D341Med (cell line): ENCODE data around the gene MAP3K2.
"Not testable (repeated sequence)": the region's sequence is repeated elsewhere in the genome, so short reads cannot be mapped to it uniquely, and the experiment has no call there.

Source experiments
- DNase-seq: peaks from one replicate; pipeline ENCODE4 v3.0.0; 2012; ENCODE audit warnings: low spot score

MAP3K2 gene

GRCh38 chr2:127381762-127382161 is 6.0 kb downstream of the MAP3K2 start:
- no peak for DNase-seq

DNA sequence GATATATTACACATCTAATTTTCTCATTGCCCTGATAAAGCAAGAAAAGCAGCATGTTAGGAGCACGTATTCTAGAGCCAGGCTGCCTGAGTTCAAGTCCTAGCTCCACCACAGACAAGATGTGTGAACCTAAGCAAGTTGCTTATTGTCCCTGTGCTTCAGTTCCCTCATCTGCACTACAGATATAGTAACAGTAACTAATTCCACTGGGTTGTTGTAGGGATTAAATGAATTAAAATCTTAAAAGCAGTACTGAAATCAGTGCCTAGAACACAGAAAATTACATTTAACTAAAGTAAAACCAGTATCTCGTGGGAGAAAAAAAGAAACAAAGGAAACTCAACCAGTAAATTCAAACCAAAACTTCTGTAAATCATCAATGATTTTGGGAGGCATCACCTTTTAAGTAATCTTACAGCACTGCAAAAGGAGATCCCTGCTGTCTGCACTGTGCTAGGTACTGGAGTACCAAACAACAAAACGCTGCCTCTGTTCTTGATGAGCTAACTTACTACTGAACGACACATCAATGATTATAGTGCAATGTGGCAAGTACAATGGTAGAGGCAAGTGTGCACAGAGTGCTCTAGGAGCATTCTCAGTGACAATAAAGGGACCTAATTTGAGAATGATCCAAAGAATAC is 7.9 kb downstream of the MAP3K2 start:
- DNase-seq, result no peak

- no peak for DNase-seq
Observed at GRCh38 chr2:127378720-127379119, 9.1 kb downstream of the MAP3K2 start.

DNA sequence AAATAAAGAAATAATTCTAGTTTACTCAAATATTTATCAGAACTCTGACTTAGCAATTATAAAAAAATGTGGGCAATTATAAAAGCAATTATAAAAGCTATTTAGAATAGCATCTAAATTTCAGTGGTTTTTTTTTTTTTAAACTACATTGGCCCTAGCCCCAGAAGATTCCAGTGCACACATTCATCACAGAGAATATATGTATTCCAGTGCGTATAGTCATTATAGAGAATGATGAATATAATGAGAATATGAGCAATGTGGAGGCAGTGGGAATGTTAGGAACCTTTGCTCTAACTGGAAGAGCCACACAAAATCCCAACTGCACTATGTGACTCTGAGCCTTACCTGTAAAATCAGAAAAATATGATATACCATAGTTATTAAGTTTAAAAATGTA is 10.5 kb downstream of the MAP3K2 start:
- no peak for DNase-seq

- no peak for DNase-seq
Observed at GRCh38 chr2:127376257-127376656, 11.5 kb downstream of the MAP3K2 start.

GRCh38 chr2:127373362-127374083 is 14.3 kb downstream of the MAP3K2 start:
- no peak for DNase-seq

DNA sequence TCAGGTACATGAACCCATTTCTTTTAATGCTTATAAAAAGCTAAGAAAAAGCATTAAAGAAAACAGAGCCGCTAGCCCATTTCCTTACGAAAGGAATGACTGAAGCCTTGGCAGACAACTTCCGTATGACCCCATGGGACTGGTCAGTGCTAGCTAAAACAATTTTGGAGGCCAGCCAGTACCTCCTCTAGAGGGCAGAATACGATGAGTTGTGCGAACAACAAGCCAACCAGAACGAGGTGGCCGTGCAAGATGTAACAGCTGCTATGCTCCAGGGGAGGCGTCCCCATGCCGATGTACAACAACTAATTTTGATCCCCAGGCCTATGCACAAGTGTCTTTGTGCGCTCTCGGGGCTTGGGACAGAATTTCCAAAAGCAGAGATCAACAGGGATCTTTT is 16.7 kb downstream of the MAP3K2 start:
- DNase-seq, result no peak

GRCh38 chr2:127370010-127370409 is 17.8 kb downstream of the MAP3K2 start:
- no peak for DNase-seq

GRCh38 chr2:127365211-127365643 is 22.5 kb downstream of the MAP3K2 start:
- DNase-seq, result no peak

GRCh38 chr2:127362971-127363370 is 24.8 kb downstream of the MAP3K2 start:
- no peak for DNase-seq

- no peak for DNase-seq
Observed at GRCh38 chr2:127361929-127362885, 25.6 kb downstream of the MAP3K2 start.

- DNase-seq, result no peak
Observed at GRCh38 chr2:127360242-127360641, 27.5 kb downstream of the MAP3K2 start.

DNA sequence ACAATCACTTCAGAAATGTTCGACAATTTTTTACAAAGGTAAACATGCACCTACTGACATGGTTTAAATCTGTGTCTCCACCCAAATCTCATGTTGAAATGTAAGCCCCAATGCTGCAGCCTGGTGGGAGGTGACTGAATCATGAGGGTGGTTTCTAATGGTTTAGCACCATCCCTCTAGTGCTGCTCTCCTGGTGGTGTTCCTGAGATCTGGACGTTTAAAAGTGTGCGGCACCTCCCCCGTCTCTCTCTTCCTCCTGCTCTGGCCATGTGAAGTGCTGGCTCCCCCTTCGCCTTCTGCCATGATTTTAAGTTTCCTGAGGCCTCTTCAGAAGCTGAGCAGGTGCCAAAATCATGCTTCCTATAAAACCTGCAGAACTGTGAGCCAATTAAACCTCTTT is 28.3 kb downstream of the MAP3K2 start:
- no peak for DNase-seq

DNA sequence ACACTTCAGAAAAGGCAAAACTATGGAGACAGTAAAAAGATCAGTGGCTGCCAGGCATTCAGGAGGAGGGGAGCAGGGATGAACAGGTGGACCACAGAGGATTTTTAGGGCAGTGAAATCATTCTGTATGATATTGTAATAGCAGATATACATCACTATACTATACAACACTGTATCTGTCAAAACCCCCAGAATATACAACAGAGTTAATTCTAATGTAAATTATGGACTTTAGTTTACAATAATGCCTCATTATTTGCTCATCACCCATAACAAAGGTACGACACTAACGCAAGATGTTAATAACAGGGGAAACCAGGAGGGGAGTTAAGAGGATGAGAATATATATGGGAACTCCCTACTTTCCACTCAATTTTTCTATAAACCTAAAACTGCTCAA is 28.8 kb downstream of the MAP3K2 start:
- DNase-seq, result no peak

DNA sequence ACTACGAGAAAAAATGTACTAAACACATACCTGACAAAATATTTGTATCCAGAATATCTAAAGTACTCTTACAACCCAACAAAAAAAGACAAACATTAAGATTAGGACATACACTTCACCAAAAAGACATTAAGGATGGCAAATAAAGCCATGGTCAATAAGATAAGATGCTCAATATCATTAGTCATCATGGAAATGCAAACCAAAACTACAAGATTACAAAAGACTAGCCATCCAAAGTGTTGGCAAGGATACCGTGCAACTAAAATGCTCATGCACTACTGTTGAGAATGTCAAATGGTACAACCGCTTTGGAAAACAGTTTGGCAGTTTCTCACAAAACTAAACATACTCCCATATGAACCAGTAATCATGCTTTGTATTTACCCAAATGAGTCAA is 29.7 kb downstream of the MAP3K2 start:
- no peak for DNase-seq

DNA sequence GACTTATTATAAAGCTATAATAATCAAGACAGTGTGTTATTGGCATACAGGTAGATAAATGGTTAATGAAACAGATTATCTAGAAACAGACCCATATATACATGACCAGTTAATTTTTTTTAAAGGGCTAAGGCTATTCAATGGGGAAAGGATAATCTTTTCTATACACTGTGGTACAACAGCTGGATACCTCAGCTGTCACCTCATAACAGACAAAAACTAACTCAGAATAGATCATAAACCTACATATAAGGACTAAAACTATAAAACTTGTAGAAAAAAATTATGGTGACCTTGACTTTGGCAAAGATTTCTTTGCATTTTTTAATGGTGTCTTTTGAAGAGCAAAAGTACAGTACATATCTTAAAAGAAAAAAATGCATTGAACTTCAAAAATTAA is 30.2 kb downstream of the MAP3K2 start:
- no peak for DNase-seq

- DNase-seq, result no peak
Observed at GRCh38 chr2:127356531-127356930, 31.2 kb downstream of the MAP3K2 start.

DNA sequence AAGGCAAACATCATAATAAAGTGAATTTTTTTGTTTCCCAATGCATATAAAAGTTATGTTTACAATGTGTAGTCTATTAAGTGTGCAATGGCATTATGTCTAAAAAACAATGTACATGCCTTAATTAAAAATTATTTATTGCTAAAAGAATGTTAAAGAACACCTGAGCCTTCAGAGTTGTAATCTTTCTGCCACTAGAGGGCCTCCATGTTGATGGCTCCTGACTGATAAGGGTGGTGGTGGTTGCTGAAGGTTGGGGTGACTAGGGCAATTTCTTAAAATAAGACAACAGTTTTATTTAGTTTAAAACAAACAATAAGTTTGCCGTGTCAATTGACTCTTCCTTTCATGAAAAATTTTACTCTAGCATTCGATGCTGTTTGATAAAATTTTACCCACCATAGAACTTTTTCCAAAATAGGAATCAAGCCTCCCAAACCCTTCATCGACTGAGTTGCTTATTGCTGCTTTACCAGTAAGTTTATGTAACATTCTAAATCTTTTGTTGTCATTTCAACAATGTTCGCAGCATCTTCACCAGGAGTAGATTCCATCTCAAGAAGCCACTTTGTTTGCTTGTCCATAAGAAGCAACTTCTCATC is 32.3 kb downstream of the MAP3K2 start:
- no peak for DNase-seq

DNA sequence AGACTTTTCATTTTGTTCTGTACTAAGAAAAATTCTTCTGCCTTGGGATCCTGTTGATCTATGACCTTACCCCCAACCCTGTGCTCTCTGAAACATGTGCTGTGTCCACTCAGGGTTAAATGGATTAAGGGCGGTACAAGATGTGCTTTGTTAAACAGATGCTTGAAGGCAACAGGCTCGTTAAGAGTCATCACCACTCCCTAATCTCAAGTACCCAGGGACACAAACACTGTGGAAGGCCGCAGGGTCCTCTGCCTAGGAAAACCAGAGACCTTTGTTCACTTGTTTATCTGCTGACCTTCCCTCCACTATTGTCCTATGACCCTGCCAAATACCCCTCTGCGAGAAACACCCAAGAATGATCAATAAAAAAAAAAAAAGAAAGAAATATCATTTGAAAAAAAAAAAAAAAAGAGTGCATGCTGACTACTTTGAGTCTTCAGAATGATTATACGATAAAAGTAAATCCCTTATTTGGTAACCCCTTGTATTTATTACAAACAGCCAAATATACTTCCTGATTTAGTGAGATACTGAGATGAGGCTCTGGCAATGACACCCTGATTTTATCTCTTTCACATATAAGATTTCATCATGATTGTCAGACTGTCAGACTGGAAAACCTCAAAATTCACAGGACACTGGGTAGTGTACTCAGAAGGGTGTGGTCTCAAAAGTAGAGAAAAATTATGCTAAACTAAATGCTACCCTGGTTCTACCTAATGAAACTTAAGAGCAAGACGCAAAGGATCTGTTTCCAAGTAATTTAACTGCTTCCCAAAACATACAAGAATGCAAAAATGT is 33.7 kb downstream of the MAP3K2 start:
- DNase-seq, result not testable (repeated sequence)

GRCh38 chr2:127353223-127353622 is 34.6 kb downstream of the MAP3K2 start:
- not testable (repeated sequence) for DNase-seq

DNA sequence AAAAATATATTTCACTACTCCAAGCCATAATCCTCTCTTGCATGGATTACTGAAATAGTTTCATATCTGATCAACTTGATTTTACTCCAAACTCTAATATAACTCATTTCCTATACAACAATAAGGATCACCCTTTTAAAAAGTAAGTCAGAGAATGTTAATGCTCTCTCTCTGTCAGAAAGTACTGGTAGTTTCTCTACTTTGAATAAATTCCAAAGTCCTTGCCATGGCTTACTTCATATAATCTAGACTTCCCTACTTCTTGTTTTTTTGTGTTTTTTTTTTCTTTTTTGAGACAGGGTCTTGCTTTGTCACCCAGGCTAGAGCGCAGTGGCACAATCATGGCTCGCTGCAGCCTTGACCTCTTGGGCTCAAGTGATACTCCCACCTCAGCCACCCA is 36.2 kb downstream of the MAP3K2 start:
- no peak for DNase-seq
